WERI-Rb-1 (cell line): ENCODE data around the gene BBX.

Source experiments
- DNase-seq: peaks from one replicate; pipeline ENCODE4 v3.0.0-alpha.2; 2020
- H3K27ac ChIP-seq: fragments of 250-450 bp; sonication (Bioruptor Pico); 2 replicates; pipeline ENCODE4 v1.5.1; 2020; ENCODE audit warnings: mild to moderate bottlenecking, moderate library complexity
- H3K27me3 ChIP-seq: fragments of 250-450 bp; sonication (Bioruptor Pico); 2 replicates; pipeline ENCODE4 v1.5.1; 2021; ENCODE audit warnings: mild to moderate bottlenecking, low read depth, moderate library complexity; ENCODE audit not compliant: insufficient read depth, severe bottlenecking
- H3K36me3 ChIP-seq: fragments of 250-450 bp; sonication (Bioruptor Pico); 2 replicates; pipeline ENCODE4 v1.5.1; 2020; ENCODE audit warnings: mild to moderate bottlenecking, moderate library complexity
- H3K4me3 ChIP-seq: 2 replicates; pipeline ENCODE4 v1.5.1; 2011; ENCODE audit warnings: low read depth, mild to moderate bottlenecking, control low read depth, low read length
- H3K9me3 ChIP-seq: fragments of 250-450 bp; sonication (Bioruptor Pico); 2 replicates; pipeline ENCODE4 v1.5.1; 2021; ENCODE audit warnings: mild to moderate bottlenecking, moderate library complexity; ENCODE audit not compliant: severe bottlenecking
- CTCF ChIP-seq: IDR thresholded peaks from 2 replicates; pipeline ENCODE4 v1.5.1; 2011; ENCODE audit warnings: low read depth, mild to moderate bottlenecking, control low read depth, inconsistent platforms, low read length

BBX gene

GRCh38 chr3:107524841-107525643 is 2.3 kb downstream of the BBX start:
- no peaks in the 10 kb centered on the region for H3K27me3 ChIP-seq
- no peaks in the 10 kb centered on the region for H3K9me3 ChIP-seq
- H3K36me3 ChIP-seq = peaks cover 7% of the 10 kb centered on the region
- peak overlapping the region; percentile 49 for H3K27ac ChIP-seq
- peak overlapping the region; percentile 54 for H3K4me3 ChIP-seq
- DNase-seq = peak; percentile 65
- no peak for TF ChIP-seq CTCF

- Histone ChIP-seq H3K9me3 (no peaks in the 10 kb centered on the region), H3K27ac (peak overlapping the region; percentile 49), H3K4me3 (peak overlapping the region; percentile 54), H3K36me3 (peaks cover 7% of the 10 kb centered on the region), H3K27me3 (no peaks in the 10 kb centered on the region)
- peak; percentile 28 for DNase-seq
- TF ChIP-seq CTCF = no peak
Observed at GRCh38 chr3:107525644-107526305, 3.0 kb downstream of the BBX start.

- no peak for TF ChIP-seq CTCF
- Histone ChIP-seq H3K27me3 (no peaks in the 10 kb centered on the region), H3K4me3 (no peak overlapping the region), H3K36me3 (peaks cover 7% of the 10 kb centered on the region), H3K9me3 (no peaks in the 10 kb centered on the region), H3K27ac (no peak overlapping the region)
- no peak for DNase-seq
Observed at GRCh38 chr3:107531917-107532469, 9.2 kb downstream of the BBX start.

GRCh38 chr3:107540857-107541256 is 18.1 kb downstream of the BBX start:
- Histone ChIP-seq H3K27ac (no peak overlapping the region), H3K36me3 (no peaks in the 10 kb centered on the region), H3K27me3 (no peaks in the 10 kb centered on the region), H3K4me3 (no peak overlapping the region), H3K9me3 (no peaks in the 10 kb centered on the region)
- DNase-seq = no peak
- no peak for TF ChIP-seq CTCF

GRCh38 chr3:107542665-107543064 is 19.9 kb downstream of the BBX start:
- Histone ChIP-seq H3K4me3 (no peak overlapping the region), H3K36me3 (no peaks in the 10 kb centered on the region), H3K27me3 (no peaks in the 10 kb centered on the region), H3K27ac (no peak overlapping the region), H3K9me3 (no peaks in the 10 kb centered on the region)
- TF ChIP-seq CTCF = no peak
- no peak for DNase-seq
